GM21619 (cell line): ENCODE measurements around the gene TUBA3E.
"Not testable (repeated sequence)": the region's sequence is repeated elsewhere in the genome, so short reads cannot be mapped to it uniquely, and the experiment has no call there.

Experiments used
- ATAC-seq: cut with Tn5 transposase; IDR thresholded peaks from one replicate; pipeline ENCODE4 v1.9.1; 2021; ENCODE audit not compliant: unreplicated experiment

Gene TUBA3E

DNA sequence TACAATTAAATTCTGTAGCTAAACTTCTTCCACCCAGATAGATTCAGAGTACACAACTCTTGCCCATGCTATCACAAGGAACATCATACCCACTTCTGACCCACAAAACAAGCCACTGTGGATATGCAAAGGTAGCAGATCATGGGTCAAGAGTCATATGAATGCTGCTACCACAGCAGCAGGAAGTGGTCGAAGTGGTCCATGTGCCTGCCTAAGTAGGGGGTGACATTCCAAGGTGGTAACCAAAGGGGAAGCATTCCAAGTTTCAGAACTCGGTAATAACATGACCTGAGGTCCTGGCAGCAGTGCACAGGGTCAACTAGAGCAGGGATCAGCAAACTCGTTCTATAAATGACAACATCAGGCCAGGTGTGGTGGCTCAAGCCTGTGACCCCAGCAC lies 5.8 kb downstream of the TUBA3E start:
- not testable (repeated sequence) for ATAC-seq

DNA sequence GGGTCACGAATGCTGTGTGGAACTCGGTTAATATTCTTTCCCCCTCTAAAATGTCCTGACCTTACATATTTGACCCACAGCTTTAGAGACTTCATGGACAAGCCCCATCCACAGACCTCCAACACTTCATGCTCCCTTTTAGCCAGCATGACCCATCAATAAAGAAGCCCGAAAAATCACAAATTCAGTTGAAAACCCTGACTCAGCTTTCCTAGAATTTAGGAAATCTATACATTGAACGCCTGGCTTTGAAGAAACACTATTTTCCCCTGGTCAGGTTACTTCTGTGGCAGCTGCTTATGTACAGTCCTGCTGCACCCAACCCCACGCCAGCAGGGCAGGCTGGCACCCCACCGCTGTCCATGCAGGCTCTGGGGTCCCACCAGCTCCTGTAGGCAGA lies 6.9 kb downstream of the TUBA3E start:
- not testable (repeated sequence) for ATAC-seq

DNA sequence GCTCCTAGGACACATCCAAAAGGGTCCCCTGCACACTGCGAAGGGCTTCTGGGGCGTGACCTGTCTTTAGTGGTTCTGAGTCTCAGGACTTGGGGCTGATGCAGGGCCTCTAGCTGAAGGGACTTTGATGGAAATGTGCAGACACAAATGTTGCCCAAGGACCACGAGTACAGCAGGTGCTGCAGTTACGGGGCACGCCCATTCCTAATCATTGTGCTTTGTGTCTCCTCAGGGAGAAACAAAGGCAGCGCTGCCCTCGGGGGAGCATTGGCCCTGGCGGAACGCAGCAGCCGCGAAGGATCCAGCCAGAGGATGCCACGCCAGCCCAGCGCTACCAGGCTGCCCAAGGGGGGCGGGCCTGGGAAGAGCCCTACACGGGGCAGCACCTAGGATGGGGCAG lies 8.0 kb downstream of the TUBA3E start:
- ATAC-seq, result no peak

DNA sequence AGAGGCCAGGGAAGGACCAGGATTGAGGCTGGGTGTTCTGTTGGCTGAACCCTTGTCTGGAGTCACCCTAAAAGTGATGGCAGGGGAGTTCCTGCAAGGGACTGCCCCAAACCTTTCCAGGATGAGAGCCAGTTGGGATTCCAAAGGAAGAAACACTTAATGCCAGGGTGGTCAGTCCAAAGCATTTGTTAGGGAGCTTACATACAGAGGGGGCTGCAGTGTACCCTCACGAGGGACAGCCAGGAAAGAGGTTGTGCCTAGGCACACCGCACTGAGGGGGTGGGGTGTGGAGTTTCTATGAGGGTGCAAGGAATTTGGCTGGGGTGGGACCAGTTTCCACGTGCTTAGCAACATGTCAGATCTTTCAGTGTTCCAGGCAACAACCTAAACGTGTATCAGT lies 9.3 kb downstream of the TUBA3E start:
- not testable (repeated sequence) for ATAC-seq

DNA sequence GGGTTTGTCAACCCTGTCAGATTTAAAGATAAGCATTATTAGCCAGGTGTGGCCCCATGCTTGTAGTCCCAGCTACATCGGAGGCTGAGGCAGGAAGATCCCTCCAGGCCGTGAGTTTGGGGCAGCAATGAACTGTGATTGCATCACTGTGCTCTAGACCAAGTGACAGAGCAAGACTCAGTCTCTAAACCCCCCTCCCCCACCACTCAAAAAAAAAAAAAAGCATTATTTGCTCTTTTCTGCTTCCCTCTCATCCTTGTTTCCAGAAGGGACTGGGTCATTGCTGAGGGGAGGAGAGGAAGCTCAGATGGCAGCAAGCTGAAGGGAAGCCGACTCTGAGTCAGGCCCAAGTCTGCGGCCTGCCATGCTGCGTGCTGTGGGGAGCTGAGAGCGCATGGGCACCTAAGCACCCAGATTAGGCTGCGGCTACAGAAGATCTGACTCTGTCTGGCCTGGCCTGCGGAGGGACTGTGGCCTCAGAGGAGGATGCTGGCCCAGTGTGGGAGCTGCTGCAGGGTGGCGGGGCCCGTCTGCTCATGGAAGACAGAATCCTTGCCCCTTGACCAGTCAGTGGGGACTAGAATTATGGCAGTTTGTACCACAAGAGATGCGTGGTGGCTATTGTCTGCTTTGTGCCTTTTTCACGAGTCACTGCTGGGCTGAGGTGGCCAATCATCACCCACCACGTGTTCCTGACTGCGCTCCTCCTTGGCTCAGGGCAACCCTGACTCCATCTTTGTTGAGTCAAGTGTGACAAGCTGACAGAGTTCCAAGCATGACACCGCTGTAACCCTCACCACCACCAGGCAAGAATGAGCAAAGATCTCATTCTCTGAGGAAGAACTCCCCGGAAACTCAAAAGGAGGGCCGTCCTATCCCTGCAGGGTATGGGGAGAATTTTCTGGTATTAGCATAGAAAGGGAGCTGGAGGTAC lies 10.1 kb downstream of the TUBA3E start:
- ATAC-seq, result not testable (repeated sequence)

DNA sequence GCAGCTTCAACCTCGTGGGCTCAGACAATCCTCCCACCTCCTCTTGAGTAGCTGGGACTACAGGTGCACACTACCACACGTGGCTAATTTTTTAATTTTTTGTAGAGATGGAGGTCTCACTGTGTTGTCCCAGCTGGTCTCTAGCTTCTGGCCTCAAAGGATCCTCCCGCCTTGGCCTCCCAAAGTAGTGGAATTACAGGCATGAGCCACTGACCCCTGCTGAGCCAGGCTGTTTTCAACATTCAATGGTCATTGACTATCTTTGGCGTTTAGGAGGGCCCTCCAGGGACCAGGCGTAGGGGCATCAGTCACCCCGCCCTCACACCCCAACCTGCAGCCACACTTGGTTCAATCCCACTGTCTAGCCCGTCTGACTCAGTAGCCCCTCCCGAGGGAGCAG lies 11.0 kb downstream of the TUBA3E start:
- ATAC-seq, result no peak

DNA sequence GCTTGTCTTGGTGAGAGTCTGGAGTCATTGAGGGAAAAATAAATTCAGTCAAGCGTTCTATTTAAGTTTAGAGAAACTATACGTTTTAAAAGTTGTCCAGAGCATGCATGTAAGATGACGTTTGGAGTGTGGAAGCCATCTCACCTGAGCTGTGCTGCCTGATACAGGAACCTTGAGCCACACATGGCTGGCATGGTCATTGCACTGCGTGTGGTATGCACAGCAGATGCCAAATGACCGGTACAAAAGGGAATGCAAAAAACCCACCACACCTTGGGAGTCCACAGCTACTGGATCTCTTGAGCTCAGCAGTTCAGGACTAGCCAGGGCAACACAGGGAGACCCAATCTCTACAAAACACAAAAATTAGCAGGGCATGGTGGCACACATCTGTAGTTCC lies 11.8 kb downstream of the TUBA3E start:
- no peak for ATAC-seq

DNA sequence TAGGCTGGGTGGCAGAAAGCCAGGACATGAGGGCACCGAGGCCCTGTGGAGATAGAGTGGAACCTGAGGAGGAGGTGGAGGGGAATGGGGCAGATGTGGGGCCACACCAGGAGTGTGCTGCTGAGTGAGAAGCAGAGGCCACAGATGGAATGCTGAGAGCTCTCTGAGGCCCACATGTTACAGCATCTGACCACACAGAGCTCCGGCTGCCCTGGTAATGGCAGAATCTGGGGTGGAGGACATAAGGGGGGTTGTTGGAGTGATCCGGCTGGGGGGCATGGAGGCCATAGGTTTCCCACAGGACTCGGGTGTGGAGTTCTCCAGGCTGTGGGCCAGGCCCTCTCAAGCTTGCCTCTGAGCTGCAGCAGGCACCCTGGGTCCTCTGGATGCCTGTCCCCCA lies 12.3 kb downstream of the TUBA3E start:
- no peak for ATAC-seq

DNA sequence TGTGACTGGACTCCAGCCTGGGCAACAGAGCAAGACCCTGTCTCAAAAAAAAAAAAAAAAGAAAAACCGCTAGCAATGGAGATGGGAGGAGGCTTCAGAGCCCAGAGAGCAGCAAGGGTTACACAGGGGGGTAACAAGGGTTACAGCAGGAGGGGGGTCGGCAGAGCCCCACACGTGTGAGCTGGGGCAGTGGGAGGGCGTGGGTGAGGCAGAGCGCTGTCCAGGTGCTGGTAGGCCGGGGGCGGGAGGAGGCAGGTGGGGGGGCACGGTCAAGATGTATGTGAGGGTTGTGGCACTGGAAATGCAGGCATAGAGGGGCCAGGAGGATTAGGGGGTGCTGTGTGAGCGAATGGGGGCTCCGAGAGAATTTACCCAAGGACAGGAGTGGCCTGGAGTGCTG lies 12.8 kb downstream of the TUBA3E start:
- no peak for ATAC-seq

DNA sequence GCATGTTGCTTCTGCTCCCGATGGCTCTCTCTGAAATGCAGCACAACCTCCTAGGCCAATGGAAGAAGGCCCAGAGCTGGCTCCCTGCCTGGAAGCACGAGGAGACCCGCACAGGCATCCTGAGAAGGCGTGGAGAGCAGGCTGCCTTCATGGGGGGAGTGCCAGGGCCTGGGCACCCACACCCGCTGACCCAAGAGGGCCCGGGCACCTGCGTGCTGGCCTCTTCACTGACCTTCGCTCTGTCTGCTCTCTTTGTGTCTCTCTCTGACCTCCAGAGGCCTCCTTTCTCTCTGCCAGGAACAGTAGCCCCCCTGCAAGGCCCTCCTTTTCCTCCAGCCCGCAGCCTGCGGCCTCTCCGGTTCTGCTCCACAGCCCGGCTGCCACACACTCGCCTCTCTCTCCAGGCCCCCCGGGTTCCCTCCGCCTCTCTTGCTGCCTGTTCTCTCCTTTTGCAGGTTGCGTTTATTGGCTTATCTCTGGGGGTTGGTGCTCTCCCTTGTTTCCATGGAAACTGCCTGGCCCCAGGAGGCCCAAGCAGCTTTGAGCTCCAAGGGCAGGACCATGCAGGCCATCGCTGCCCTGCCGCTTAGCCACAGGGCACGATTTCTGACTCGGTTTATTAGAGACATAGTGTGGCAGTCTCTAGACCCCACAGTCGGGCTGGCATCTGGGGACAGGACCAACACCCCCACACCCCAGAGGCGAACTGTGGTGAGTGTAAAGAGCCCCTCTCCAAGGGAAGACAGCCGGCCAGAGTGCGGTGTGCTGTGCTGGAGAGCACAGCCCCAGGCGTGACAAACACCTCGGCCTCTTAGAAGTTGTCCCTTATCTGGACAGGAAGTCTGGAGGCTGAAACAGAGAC lies 14.5 kb downstream of the TUBA3E start:
- ATAC-seq, result no peak

DNA sequence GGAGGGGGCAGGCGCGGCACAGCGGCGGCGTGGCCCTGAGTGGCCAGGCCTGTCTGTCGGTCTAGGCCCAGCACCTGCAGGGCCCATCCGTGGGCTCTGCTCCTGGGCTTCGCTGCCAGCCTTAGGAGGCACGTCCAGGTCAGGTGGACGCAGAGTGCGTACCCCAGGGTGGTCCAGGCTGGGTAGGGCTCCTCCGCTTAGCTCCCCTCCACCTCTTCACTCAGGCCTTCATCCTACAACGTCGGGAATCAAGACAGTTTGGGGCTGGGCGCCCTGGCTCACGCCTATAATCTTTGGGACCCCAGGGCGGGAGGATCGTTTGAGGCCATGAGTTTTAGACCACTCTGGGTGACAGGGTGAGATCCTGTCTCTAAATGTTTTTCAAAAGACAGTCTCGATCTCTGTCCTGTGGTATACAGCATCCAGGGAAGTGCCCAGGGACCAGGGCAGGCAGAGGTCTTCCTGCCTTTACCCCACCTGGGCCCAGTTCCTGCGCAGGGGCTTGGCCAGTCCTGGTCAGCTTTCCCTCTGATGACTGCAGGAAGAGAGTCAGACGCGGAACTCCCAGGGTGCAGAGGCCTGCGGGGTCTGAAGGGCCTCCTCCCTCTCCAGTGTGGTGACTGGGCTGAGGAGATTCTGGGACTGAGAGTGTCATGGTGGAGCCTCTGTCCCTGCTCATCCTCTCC lies 15.3 kb downstream of the TUBA3E start:
- not testable (repeated sequence) for ATAC-seq

DNA sequence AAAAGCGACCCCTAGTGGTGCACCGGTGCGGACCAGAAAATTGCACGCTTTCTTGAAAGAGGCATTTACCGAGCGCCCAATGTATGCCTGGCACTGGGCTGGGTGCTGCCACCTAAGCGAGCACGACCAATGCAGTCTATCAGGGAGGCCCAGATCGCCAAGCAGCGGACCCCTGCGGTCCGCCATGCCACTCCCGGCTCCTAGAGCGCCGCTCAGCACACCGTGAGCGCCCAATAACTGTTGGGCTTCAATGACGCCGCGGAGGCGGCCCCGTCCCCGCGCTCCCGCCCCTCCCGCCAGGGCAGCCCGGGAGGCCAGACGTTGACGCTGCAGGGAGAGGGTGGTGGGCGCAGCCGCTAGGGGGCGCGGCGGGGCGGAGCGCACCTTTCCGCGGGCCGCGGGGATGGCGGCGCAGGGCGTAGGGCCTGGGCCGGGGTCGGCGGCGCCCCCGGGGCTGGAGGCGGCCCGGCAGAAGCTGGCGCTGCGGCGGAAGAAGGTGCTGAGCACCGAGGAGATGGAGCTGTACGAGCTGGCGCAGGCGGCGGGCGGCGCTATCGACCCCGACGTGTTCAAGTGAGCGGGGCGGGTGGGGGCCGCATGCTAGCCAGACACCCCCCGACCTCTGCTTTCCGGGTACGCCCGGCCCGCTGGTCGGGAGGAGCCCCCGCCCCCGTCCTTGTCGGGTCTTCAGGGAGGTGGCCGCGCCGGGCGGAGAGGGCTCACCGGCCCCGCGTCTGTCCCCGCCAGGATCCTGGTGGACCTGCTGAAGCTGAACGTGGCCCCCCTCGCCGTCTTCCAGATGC lies 16.2 kb downstream of the TUBA3E start, which contains the start of gene MZT2B:
Gene MZT2B, plus strand, starts transcription at position 383 of the 803 bp plus-strand sequence. Its CDS starts 21 bp downstream, at position 404.
- ATAC-seq, result peak; percentile 82

DNA sequence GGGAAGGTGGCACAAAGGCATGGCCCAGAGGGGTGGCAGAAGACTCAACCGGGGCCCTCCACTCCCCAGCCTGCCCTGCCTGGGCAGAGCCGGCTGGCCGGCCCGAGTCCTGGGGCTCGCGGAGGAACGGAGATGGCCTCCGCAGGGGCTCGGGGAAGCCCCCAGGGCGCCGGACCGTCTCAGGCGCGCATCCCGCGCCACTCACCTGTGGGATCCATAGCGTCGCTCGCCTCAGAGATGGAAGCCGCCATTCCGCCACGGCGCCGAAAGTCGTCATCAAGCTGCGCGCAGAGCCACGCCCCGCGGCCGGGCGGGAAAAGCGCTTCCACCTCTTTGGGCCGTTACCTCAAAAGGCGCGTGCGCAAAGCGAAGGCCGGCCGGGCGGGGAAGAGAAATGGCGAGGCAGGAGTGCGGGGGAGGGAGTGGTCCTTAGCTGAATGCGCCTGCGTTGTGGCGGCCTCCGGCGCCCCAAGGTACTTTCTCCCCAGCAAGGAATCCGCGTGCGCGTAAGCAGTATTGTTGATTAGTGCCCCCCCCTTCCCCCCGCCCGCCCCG lies 16.8 kb downstream of the TUBA3E start, which contains the start of gene SMPD4:
Gene SMPD4, minus strand, starts transcription at position 278 of the 555 bp plus-strand sequence. CDS start 5,010 bp downstream, outside the sequence.
- peak; percentile 46 for ATAC-seq

DNA sequence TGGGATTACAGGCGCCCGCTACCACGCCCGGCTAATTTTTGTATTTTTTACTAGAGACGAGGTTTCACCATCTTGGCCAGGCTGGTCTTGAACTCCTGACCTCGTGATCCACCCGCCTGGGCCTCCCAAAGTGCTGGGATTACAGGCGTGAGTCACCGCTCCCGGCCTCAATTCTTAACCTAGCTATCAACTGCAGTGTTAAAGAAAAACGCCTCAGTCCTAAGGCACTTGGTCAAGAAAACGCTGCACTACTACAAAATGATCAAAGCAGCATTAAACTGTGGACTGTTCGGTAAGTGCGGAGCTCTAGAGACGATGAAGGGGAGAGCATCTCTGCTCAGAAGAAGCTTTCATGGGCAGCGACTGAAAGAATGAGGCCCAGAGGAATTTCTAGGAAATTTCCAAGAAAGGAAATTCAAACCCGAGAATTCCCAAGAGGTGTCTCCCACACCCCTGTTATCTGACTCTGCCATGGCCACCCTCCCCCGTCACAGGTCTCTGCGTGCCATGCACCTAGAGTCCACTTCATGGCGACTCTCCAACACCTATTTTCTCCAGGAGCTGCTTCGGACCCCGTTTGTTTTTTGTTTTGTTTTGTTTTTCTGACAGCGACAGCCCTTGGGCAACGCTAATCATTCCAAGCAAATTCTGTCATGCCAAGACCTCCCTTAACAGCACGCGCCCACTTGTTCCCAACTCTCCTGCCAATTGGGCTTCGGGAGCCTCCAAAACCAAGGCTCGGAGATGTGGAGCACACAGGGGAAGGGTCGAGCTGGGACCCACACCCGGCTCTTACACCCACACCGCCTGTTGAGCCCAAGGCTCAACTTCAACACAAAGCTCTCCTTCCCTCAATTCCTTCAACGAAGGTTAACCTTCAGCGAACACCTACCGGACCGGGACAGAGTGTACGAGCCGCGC lies 17.6 kb downstream of the TUBA3E start:
- not testable (repeated sequence) for ATAC-seq

DNA sequence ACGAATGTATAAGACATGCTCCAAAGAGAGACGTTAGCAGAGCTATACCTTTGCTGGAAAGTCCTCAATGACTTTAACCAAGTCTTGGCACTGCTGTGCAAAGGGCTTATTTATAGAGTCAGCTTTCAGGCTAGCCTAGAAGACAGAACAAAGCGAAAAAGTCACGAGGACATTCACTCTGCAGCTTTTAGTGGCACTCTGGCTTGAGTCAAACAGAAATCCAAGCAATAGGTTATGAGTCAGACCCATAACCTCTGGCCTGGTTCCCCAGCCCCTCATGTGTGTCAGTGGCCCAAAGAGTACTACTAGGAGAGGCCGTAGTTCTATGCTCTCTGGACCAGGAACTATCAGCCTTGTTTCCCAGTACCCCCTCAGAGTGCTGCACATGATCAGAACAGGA lies 23.4 kb downstream of the TUBA3E start:
- not testable (repeated sequence) for ATAC-seq

DNA sequence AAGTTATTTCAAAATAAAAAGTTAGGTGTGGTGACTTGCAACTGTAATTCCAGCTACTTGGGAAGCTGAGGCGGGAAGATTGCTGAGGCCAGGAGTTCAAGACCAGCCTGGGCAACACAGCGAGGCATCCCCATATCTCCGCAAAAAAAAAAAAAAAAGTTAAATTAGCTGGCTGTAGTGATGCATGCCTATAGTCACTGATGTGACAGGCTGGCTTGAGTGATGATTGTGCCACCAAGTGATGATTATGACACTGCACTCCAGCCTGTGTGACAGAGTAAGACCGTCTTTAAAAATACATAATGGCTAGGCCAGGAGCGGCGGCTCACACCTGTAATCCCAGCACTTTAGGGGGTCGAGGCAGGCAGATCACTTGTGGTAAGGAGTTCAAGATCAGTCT lies 28.3 kb downstream of the TUBA3E start:
- ATAC-seq, result no peak

DNA sequence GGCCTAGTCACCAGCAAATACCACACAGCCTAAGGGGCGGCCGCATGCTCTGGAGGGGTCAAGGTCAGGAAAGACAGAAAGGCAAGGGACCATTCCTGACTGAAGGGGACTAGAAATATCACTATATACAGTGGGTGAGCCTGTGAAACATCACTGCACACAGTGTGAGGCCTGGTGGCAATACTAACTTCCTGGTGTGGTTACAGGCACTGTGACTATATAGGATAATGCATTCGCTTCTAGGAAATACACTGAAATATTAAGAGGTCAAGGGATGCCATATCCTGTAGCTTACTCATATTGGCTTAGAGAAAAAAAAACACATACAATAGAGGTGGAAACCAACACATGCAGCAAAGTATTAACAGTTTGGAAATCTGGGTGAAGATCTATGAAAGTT lies 29.1 kb downstream of the TUBA3E start:
- ATAC-seq, result not testable (repeated sequence)

DNA sequence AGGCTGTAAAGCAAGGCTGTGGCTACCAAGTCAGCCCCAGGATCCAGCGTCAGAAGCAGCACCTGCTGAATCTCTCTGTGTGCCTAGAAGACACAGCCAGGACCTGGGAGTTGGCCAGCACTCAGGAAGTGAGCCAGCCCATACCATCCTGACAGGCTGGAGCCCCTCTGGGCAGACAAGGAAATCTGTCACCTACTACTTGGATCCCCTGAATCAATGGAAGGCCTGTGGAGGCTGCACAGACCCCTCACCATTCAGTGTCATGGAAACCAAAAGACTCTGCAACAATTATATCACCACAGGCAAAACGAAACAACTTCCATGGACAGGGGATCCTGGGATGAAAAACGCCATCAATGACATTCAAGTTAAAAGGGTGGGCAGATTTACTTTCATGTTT lies 31.6 kb downstream of the TUBA3E start:
- ATAC-seq, result not testable (repeated sequence)
